ENCODE results near the gene CCDC158. TPM values are rescaled to one million over a fixed set of nuclear protein-coding genes. Genes with fewer than 3 reads are reported as not detected.

Gene CCDC158
- total RNA-seq, 3 donors from 2014 or later (not counting 1 experiment from before 2014, with no cell fraction given), result not detected

DNA sequence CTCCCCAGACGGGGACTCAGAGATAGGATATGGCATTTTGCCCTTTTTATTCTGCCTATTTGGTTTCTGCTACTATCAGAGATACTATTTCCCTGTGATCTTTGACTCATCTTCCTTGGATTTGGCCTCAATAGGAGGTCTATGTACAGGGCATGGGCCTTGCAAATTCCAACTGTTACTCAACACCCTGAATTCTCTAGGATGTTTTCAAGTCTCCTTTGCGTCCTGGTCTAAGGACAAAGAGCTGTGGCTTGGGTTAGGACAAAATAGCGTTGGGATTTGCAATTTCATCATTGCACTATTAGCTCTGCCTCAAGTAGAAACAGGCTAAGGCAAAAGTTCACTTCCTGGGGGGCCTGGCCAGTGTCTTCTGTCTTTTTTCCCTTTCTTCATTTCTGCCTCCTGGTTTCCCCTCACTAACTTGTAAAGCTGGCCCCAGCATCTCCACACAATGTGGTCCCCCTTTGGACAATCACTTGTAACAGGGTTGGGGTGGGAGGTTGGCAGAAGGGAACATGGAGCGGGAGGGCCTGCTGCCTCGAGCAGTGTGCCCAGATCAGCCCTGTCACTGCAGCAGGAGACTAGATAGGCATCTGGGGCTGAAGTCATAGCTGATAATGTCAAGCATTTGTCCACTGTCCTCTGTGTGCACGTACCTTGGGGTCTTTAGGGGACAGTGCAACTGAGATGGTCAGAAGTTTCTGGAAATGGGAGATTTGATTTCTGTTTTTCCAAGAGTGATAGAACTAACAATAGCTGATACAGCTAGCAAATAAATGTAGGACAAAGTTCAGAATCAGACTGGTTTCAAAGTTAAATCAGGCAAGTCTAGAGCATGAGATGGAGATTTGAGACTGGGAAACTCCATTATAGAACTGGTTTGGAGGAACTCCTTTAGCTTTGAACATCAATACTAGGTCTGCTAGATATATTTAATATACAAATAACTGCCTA, 140.2 kb downstream of the CCDC158 start:
- Histone ChIP-seq H3K27ac (ENCODE audit: low read length) (no peak overlapping the region), H3K4me1 (ENCODE audit: control insufficient read depth, insufficient read depth, low read length) (peaks cover 12% of the 10 kb centered on the region), H3K27me3 (ENCODE audit: control insufficient read depth, insufficient read depth, low read length) (peaks cover 10% of the 10 kb centered on the region), H3K4me3 (ENCODE audit: low read length) (no peak overlapping the region), H3K9me3 (ENCODE audit: control insufficient read depth, insufficient read depth, low read length) (no peaks in the 10 kb centered on the region), H3K36me3 (ENCODE audit: control insufficient read depth, insufficient read depth, low read length) (no peaks in the 10 kb centered on the region)
- Mint-ChIP-seq H3K4me3 (no peak overlapping the region), H3K27ac (no peak overlapping the region), H3K9me3 (no peaks in the 10 kb centered on the region), H3K36me3 (no peaks in the 10 kb centered on the region), H3K4me1 (peaks cover 21 to 28% of the 10 kb centered on the region in 2 donors), H3K27me3 (ENCODE audit: low read depth in 2 of 2) (peaks cover 41 to 69% of the 10 kb centered on the region in 2 donors)
- ATAC-seq (no peak), DNase-seq (no peak)
- intact Hi-C loops (cut with micrococcal nuclease), result no loop called here
- WGBS (ENCODE audit: insufficient coverage), result 83% methylated on average over 6 of the region's 6 CpGs
- TF ChIP-seq, protein P1, sequence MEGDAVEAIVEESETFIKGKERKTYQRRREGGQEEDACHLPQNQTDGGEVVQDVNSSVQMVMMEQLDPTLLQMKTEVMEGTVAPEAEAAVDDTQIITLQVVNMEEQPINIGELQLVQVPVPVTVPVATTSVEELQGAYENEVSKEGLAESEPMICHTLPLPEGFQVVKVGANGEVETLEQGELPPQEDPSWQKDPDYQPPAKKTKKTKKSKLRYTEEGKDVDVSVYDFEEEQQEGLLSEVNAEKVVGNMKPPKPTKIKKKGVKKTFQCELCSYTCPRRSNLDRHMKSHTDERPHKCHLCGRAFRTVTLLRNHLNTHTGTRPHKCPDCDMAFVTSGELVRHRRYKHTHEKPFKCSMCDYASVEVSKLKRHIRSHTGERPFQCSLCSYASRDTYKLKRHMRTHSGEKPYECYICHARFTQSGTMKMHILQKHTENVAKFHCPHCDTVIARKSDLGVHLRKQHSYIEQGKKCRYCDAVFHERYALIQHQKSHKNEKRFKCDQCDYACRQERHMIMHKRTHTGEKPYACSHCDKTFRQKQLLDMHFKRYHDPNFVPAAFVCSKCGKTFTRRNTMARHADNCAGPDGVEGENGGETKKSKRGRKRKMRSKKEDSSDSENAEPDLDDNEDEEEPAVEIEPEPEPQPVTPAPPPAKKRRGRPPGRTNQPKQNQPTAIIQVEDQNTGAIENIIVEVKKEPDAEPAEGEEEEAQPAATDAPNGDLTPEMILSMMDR (IDR thresholded peaks at IDR 0.05), result no peak

DNA sequence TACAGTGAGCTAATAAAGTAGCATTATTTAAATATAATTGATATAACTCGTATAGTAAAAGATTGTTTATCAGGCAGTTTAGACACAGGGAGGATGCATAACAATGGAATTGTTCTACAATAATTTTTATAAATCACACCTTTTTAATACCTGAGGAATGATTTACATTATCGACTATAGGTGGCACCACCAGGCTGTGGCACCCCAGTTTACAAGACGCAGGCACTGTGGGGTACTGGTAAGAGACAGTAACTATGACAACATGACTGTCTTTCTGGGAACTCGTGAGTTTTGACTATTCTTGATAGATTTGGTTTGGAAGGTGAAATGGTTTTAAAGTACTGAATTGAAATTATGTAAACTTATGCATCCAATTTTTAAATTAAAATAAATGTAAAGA, 141.5 kb downstream of the CCDC158 start:
- H3K9me3 Mint-ChIP-seq, result no peaks in the 10 kb centered on the region
- no peak overlapping the region for H3K27ac Mint-ChIP-seq
- no peak overlapping the region for H3K4me3 Mint-ChIP-seq
- DNase-seq (peak in 1 of 2 donors; percentile 53), ATAC-seq (no peak)
- H3K27ac ChIP-seq (ENCODE audit: low read length), result no peak overlapping the region
- peaks cover 28 to 30% of the 10 kb centered on the region in 2 donors for H3K4me1 Mint-ChIP-seq
- H3K36me3 Mint-ChIP-seq, result no peaks in the 10 kb centered on the region
- peaks cover 16% of the 10 kb centered on the region for H3K27me3 ChIP-seq (ENCODE audit: control insufficient read depth, insufficient read depth, low read length)
- no peaks in the 10 kb centered on the region for H3K36me3 ChIP-seq (ENCODE audit: control insufficient read depth, insufficient read depth, low read length)
- no peaks in the 10 kb centered on the region for H3K9me3 ChIP-seq (ENCODE audit: control insufficient read depth, insufficient read depth, low read length)
- TF ChIP-seq, protein P1 (IDR thresholded peaks at IDR 0.05), result no peak
- H3K27me3 Mint-ChIP-seq (ENCODE audit: low read depth in 2 of 2), result peaks cover 53 to 73% of the 10 kb centered on the region in 2 donors
- H3K4me3 ChIP-seq (ENCODE audit: low read length), result no peak overlapping the region
- 81% methylated on average over 3 of the region's 4 CpGs for WGBS (ENCODE audit: insufficient coverage)
- peaks cover 12% of the 10 kb centered on the region for H3K4me1 ChIP-seq (ENCODE audit: control insufficient read depth, insufficient read depth, low read length)
- intact Hi-C loops (cut with micrococcal nuclease), result no loop called here

DNA sequence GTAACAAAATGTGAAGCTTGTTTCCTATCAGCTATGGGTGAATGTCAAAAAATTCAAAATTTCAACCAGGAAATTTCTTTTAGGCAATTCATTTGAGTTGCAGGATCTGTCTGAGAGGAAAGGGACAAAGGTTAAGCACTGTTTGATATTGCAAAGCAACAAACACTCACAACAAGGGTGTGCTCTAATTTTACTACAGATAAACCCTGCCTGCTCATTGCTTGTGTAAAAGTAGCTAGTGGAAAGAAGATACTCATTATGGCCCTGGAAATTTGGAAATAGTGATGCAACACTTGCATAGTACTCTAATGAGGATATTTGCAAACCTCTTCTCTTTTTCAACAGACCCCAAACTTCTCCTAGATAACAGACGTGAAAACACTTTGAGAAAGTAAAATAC, 142.4 kb downstream of the CCDC158 start:
- ATAC-seq (no peak), DNase-seq (no peak)
- Mint-ChIP-seq H3K36me3 (no peaks in the 10 kb centered on the region), H3K27ac (no peak overlapping the region), H3K9me3 (no peaks in the 10 kb centered on the region), H3K4me1 (peaks cover 21 to 24% of the 10 kb centered on the region in 2 donors), H3K4me3 (no peak overlapping the region), H3K27me3 (ENCODE audit: low read depth in 2 of 2) (peaks cover 60 to 75% of the 10 kb centered on the region in 2 donors)
- Histone ChIP-seq H3K27me3 (ENCODE audit: control insufficient read depth, insufficient read depth, low read length) (peaks cover 16% of the 10 kb centered on the region), H3K36me3 (ENCODE audit: control insufficient read depth, insufficient read depth, low read length) (no peaks in the 10 kb centered on the region), H3K27ac (ENCODE audit: low read length) (no peak overlapping the region), H3K9me3 (ENCODE audit: control insufficient read depth, insufficient read depth, low read length) (no peaks in the 10 kb centered on the region), H3K4me1 (ENCODE audit: control insufficient read depth, insufficient read depth, low read length) (peaks cover 12% of the 10 kb centered on the region), H3K4me3 (ENCODE audit: low read length) (no peak overlapping the region)
- WGBS (ENCODE audit: insufficient coverage), result no CpG with 5 or more reads among the region's 1 CpG
- TF ChIP-seq, protein P1 (IDR thresholded peaks at IDR 0.05), result no peak
- intact Hi-C loops (cut with micrococcal nuclease), result no loop called here

Measured in natural killer cell (primary cell).